Mucosa of descending colon (tissue), 3 donors: ENCODE results near the gene ADAM10. TPM values are rescaled to one million over a fixed set of nuclear protein-coding genes. Genes with fewer than 3 reads are reported as not detected.

ENCODE experiments used
- ATAC-seq: fragments of 200-7000 bp; cut with Tn5 transposase; one replicate; pipeline ENCODE4 v1.9.1; 2020; ENCODE audit warnings: mild to moderate bottlenecking, moderate library complexity
- DNase-seq, 3 donors: peaks; one replicate each; pipeline ENCODE4 v3.0.0-alpha.2; 2020
- H3K36me3 ChIP-seq: fragments of 200-600 bp; one replicate; pipeline ENCODE4 v1.8.0; 2021; ENCODE audit warnings: low read depth, mild to moderate bottlenecking
- H3K4me1 ChIP-seq: fragments of 200-600 bp; one replicate; pipeline ENCODE4 v1.8.0; 2021; ENCODE audit warnings: low read depth, mild to moderate bottlenecking
- H3K4me3 ChIP-seq: fragments of 200-600 bp; one replicate; pipeline ENCODE4 v1.8.0; 2021; ENCODE audit warnings: mild to moderate bottlenecking
- H3K9me3 ChIP-seq: fragments of 200-600 bp; one replicate; pipeline ENCODE4 v1.8.0; 2021; ENCODE audit warnings: mild to moderate bottlenecking
- CTCF ChIP-seq: fragments of 200-600 bp; IDR thresholded peaks from one replicate; pipeline ENCODE4 v1.8.0; 2022; ENCODE audit warnings: antibody characterized with exemption, mild to moderate bottlenecking
- intact Hi-C, 2 donors: fragments of 100-400 bp; cut with DNase I in 1 of 2; cut with micrococcal nuclease in 1 of 2; formaldehyde crosslinking; loops; one replicate each; pipeline versions ENCODE4 v1.11.0 to v1.11.1; 2022; cut with DNase I, micrococcal nuclease
- total RNA-seq, 3 donors: library from RNA; stranded (reverse); fragmentation: NEBNext Ultra II Directional in 2 of 3; extraction: Animal tissue kit (Norgen Biotek cat#: 25700) in 2 of 3; gene quantifications; one replicate each; pipeline versions ENCODE4 v1.2.1 to v1.2.4, GENCODE V29; 2021 to 2023
- donor health status: DM: no; HTN: no; CAD: no; lungs with moderate emphysema.
- donor health status: DM: no; HTN: no; CAD: no.
- donor health status: DM: no; HTN: yes; CAD: no.

The ADAM10 gene
- total RNA-seq, 3 donors from 2014 or later = 109 to 178 (median 143) TPM

- DNase-seq (no peak), ATAC-seq (no peak)
- Histone ChIP-seq H3K4me1 (peaks cover 10% of the 10 kb centered on the region), H3K9me3 (no peaks in the 10 kb centered on the region), H3K4me3 (no peak overlapping the region), H3K36me3 (no peaks in the 10 kb centered on the region)
- no peak for TF ChIP-seq CTCF
- intact Hi-C loops = no loop called here
Observed at GRCh38 chr15:58737298-58737697, 12.2 kb downstream of the ADAM10 start.

GRCh38 chr15:58736018-58736643 is 13.4 kb downstream of the ADAM10 start:
- no peak for TF ChIP-seq CTCF
- intact Hi-C loops = no loop called here
- Histone ChIP-seq H3K9me3 (no peaks in the 10 kb centered on the region), H3K4me1 (peaks cover 10% of the 10 kb centered on the region), H3K4me3 (no peak overlapping the region), H3K36me3 (no peaks in the 10 kb centered on the region)
- no peak for DNase-seq
- ATAC-seq = no peak

- H3K4me3 ChIP-seq = no peak overlapping the region
- H3K4me1 ChIP-seq = peaks cover 10% of the 10 kb centered on the region
- intact Hi-C loops = no loop called here
- no peak for TF ChIP-seq CTCF
- peak; percentile 44 for ATAC-seq
- no peak for DNase-seq
- H3K36me3 ChIP-seq = no peaks in the 10 kb centered on the region
- H3K9me3 ChIP-seq = no peaks in the 10 kb centered on the region
Observed at GRCh38 chr15:58734859-58735258, 14.6 kb downstream of the ADAM10 start.

GRCh38 chr15:58732625-58733363 is 16.7 kb downstream of the ADAM10 start:
- no peak for DNase-seq
- no peaks in the 10 kb centered on the region for H3K9me3 ChIP-seq
- no peak overlapping the region for H3K4me3 ChIP-seq
- H3K4me1 ChIP-seq = no peaks in the 10 kb centered on the region
- no peaks in the 10 kb centered on the region for H3K36me3 ChIP-seq
- no peak for TF ChIP-seq CTCF
- intact Hi-C loops = no loop called here
- no peak for ATAC-seq

- Histone ChIP-seq H3K36me3 (no peaks in the 10 kb centered on the region), H3K9me3 (no peaks in the 10 kb centered on the region), H3K4me3 (no peak overlapping the region), H3K4me1 (no peaks in the 10 kb centered on the region)
- ATAC-seq = peak; percentile 45
- DNase-seq = no peak
- no peak for TF ChIP-seq CTCF
- intact Hi-C loops = no loop called here
Observed at GRCh38 chr15:58731756-58732535, 17.6 kb downstream of the ADAM10 start.
